ENCODE measurements around the gene FGFBP2.

The FGFBP2 gene

GRCh38 chr4:15925830-15926229 is 37.1 kb downstream of the FGFBP2 start:
- no peaks in the 10 kb centered on the region for H3K79me2 ChIP-seq (ENCODE audit: insufficient read depth, low read length)
- TF ChIP-seq CTCF (conservative IDR thresholded peaks at IDR 0.05; ENCODE audit: low read length) (no peak), EZH2phosphoT487 (IDR thresholded peaks at IDR 0.05; ENCODE audit: borderline replicate concordance) (no peak)
- H3K9me2 ChIP-seq (replicated peaks; ENCODE audit: low read depth, low read length) = no peaks in the 10 kb centered on the region
- H3K4me1 ChIP-seq (ENCODE audit: insufficient read depth, low read length, poor library complexity, severe bottlenecking) = no peaks in the 10 kb centered on the region
- H3K27me3 ChIP-seq (ENCODE audit: insufficient read depth, low read length, poor library complexity, severe bottlenecking) = no peaks in the 10 kb centered on the region
- no peak overlapping the region for H3K9ac ChIP-seq (ENCODE audit: low read depth, low read length, poor library complexity, severe bottlenecking)
- no peaks in the 10 kb centered on the region for H3K36me3 ChIP-seq (ENCODE audit: insufficient read depth, low read length)
- no peak overlapping the region for H3K4me3 ChIP-seq (ENCODE audit: low read length, poor library complexity, severe bottlenecking)
- H3F3A ChIP-seq (ENCODE audit: low read depth) = no peaks in the 10 kb centered on the region
- no peak overlapping the region for H2AFZ ChIP-seq (ENCODE audit: low read length)
- H4K20me1 ChIP-seq (ENCODE audit: insufficient read depth, low read length, poor library complexity, severe bottlenecking) = no peaks in the 10 kb centered on the region
- H3K4me2 ChIP-seq (ENCODE audit: low read depth, low read length, poor library complexity, severe bottlenecking) = no peak overlapping the region
- no peaks in the 10 kb centered on the region for H3K9me3 ChIP-seq (ENCODE audit: insufficient read depth, low read depth, low read length)

DNA sequence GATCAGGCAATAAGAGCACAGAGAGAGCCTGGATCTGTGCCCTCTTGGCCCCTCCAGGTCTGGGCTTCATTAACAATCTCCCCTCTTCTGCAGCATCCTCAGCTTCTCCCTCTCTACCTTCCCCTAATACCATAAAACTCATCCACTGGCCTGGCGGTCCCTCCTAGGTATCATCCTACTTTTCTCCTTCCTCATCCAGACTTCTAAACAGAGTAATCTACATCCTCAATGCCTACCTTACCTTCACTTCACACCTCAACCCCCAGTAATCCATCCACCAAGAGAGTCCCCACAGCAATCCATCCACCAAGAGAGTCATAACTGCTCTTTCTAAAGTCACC is 41.4 kb downstream of the FGFBP2 start:
- Histone ChIP-seq H3F3A (ENCODE audit: low read depth) (no peaks in the 10 kb centered on the region), H3K27me3 (ENCODE audit: insufficient read depth, low read length, poor library complexity, severe bottlenecking) (no peaks in the 10 kb centered on the region), H2AFZ (ENCODE audit: low read length) (no peak overlapping the region), H4K20me1 (ENCODE audit: insufficient read depth, low read length, poor library complexity, severe bottlenecking) (no peaks in the 10 kb centered on the region), H3K4me3 (ENCODE audit: low read length, poor library complexity, severe bottlenecking) (no peak overlapping the region), H3K4me2 (ENCODE audit: low read depth, low read length, poor library complexity, severe bottlenecking) (no peak overlapping the region), H3K9ac (ENCODE audit: low read depth, low read length, poor library complexity, severe bottlenecking) (no peak overlapping the region), H3K9me2 (replicated peaks; ENCODE audit: low read depth, low read length) (no peaks in the 10 kb centered on the region), H3K36me3 (ENCODE audit: insufficient read depth, low read length) (no peaks in the 10 kb centered on the region), H3K9me3 (ENCODE audit: insufficient read depth, low read depth, low read length) (no peaks in the 10 kb centered on the region), H3K79me2 (ENCODE audit: insufficient read depth, low read length) (no peaks in the 10 kb centered on the region), H3K4me1 (ENCODE audit: insufficient read depth, low read length, poor library complexity, severe bottlenecking) (no peaks in the 10 kb centered on the region)
- no peak for TF ChIP-seq EZH2phosphoT487 (IDR thresholded peaks at IDR 0.05; ENCODE audit: borderline replicate concordance)
- TF ChIP-seq CTCF (conservative IDR thresholded peaks at IDR 0.05; ENCODE audit: low read length) = no peak

- Histone ChIP-seq H3K79me2 (ENCODE audit: insufficient read depth, low read length) (no peaks in the 10 kb centered on the region), H3K4me1 (ENCODE audit: insufficient read depth, low read length, poor library complexity, severe bottlenecking) (no peaks in the 10 kb centered on the region), H2AFZ (ENCODE audit: low read length) (no peak overlapping the region), H3F3A (ENCODE audit: low read depth) (no peaks in the 10 kb centered on the region), H3K4me3 (ENCODE audit: low read length, poor library complexity, severe bottlenecking) (no peak overlapping the region), H3K4me2 (ENCODE audit: low read depth, low read length, poor library complexity, severe bottlenecking) (no peak overlapping the region), H4K20me1 (ENCODE audit: insufficient read depth, low read length, poor library complexity, severe bottlenecking) (no peaks in the 10 kb centered on the region), H3K9me2 (replicated peaks; ENCODE audit: low read depth, low read length) (no peaks in the 10 kb centered on the region), H3K9ac (ENCODE audit: low read depth, low read length, poor library complexity, severe bottlenecking) (no peak overlapping the region), H3K9me3 (ENCODE audit: insufficient read depth, low read depth, low read length) (no peaks in the 10 kb centered on the region), H3K27me3 (ENCODE audit: insufficient read depth, low read length, poor library complexity, severe bottlenecking) (no peaks in the 10 kb centered on the region), H3K36me3 (ENCODE audit: insufficient read depth, low read length) (no peaks in the 10 kb centered on the region)
- no peak for TF ChIP-seq EZH2phosphoT487 (IDR thresholded peaks at IDR 0.05; ENCODE audit: borderline replicate concordance)
- TF ChIP-seq CTCF (conservative IDR thresholded peaks at IDR 0.05; ENCODE audit: low read length) = no peak
Measured at GRCh38 chr4:15920723-15921591, 42.0 kb downstream of the FGFBP2 start.

All from Loucy (cell line).